Spinal cord (tissue), 10 donors: Measurements from ENCODE around the gene FOXF2. TPM values are rescaled to one million over a fixed set of nuclear protein-coding genes. Genes with fewer than 3 reads are reported as not detected.

Experiments
- DNase-seq, 6 donors: peaks; one replicate each; pipeline versions ENCODE4 v3.0.0 to v3.0.0-alpha.2; 2013 to 2015; ENCODE audit warnings: low spot score in 6 of 6, low read depth in 4 of 6
- H3K27ac ChIP-seq: one replicate; pipeline ENCODE4 v1.5.1; 2013; ENCODE audit warnings: low read depth, low read length, control low read depth
- H3K27me3 ChIP-seq: one replicate; pipeline ENCODE4 v1.6.1; 2013; ENCODE audit warnings: low read length; ENCODE audit not compliant: control insufficient read depth, insufficient read depth
- H3K36me3 ChIP-seq: one replicate; pipeline ENCODE4 v1.6.1; 2013; ENCODE audit warnings: low read length; ENCODE audit not compliant: control insufficient read depth, insufficient read depth
- H3K4me1 ChIP-seq: one replicate; pipeline ENCODE4 v1.6.1; 2013; ENCODE audit warnings: low read length; ENCODE audit not compliant: control insufficient read depth, insufficient read depth
- H3K4me3 ChIP-seq: one replicate; pipeline ENCODE4 v1.5.1; 2013; ENCODE audit warnings: low read depth, low read length, control low read depth
- H3K9me3 ChIP-seq: one replicate; pipeline ENCODE4 v1.6.1; 2013; ENCODE audit warnings: low read length; ENCODE audit not compliant: control insufficient read depth, insufficient read depth
- WGBS: methylation state at CpG from one replicate; pipeline ENCODE4 v1.1.5; 2013; ENCODE audit warnings: missing lambda C conversion rate; ENCODE audit not compliant: insufficient coverage; 5-methylcytosine and 5-hydroxymethylcytosine counted together
- polyA plus RNA-seq, 2 donors: library from polyadenylated mRNA; unstranded; fragments of 120-200 nt; gene quantifications; one replicate each; pipeline ENCODE4 v1.2.1, GENCODE V29; 2013; ENCODE audit not compliant: insufficient read length in 2 of 2
- total RNA-seq, 2 donors: library from RNA; depleted of rRNA in 1 of 2; stranded (reverse); fragments of 120-200 nt in 1 of 2; fragments of >200 nt in 1 of 2; gene quantifications; one replicate each; pipeline versions ENCODE4 v1.2.3 to v1.2.4, GENCODE V29; 2013 to 2014
- donor health status: healthy.

Gene FOXF2
- total and polyA plus RNA-seq, 4 donors: 1.7 to 15.6 (median 10.1) TPM

DNA sequence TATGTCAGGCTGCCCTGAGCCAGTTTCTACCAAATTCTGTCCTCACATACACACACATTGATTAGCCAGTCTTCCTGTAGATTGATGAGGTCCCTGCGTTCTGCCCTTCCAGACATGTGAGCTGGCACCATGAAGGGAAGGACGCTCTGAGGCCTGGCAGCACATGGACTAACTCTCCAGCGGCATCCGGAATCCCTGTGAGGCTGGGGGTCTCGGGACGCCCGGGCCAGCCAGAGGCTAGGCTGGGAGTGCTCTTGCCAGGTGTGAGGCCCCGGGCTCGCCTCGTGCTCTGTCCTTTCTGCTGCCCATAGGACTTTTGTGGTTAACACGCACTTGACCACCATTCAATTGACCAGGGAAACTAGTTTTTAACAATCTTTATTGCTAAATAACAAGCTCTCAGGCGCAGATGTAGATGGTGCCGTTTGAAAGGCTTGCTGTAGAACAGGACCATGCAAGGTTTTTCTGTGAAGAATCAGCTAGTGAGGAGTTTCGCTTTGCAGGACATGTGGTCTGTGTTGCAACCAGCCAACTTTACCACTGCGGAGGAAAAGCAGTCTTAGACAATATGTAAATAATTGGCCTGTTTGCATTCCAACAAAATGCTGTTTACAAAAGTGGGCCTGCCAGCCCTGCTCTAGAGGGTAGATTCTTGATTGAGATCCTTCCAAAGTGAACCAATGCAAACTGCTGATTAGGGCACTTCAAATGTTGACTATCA is 29.3 kb downstream of the FOXF2 start:
- WGBS: 86% methylated on average over 14 of the region's 15 CpGs
- DNase-seq: no peak
- H3K4me3 ChIP-seq: no peak overlapping the region

DNA sequence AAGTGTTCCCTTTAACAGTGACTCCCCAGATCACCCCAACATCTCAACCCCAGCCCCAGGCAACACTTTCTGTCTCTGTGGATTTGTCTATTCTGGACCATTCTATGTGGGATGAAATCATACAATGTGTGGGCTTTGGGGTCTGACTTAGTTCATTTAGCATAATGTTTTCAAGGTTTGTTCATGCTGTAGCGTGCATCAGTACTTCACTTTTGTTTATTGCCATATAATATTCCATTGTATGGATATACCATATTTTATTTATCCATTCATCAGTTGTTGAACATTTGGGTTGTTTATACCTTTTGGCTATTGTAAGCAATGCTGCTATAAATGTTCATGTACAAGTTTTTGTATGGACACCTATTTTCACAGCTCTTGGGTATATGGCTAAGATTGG is 31.0 kb downstream of the FOXF2 start:
- Histone ChIP-seq H3K27ac (no peak overlapping the region), H3K4me3 (no peak overlapping the region), H3K36me3 (no peaks in the 10 kb centered on the region), H3K27me3 (peaks cover 2% of the 10 kb centered on the region), H3K4me1 (no peaks in the 10 kb centered on the region), H3K9me3 (no peaks in the 10 kb centered on the region)
- no CpG with 5 or more reads among the region's 1 CpG for WGBS
- DNase-seq: no peak

More for the DNA sequence above, 29.3 kb downstream of the FOXF2 start:
- Histone ChIP-seq H3K9me3 (no peaks in the 10 kb centered on the region), H3K27ac (no peak overlapping the region), H3K4me1 (no peaks in the 10 kb centered on the region), H3K27me3 (no peaks in the 10 kb centered on the region), H3K36me3 (no peaks in the 10 kb centered on the region)

DNA sequence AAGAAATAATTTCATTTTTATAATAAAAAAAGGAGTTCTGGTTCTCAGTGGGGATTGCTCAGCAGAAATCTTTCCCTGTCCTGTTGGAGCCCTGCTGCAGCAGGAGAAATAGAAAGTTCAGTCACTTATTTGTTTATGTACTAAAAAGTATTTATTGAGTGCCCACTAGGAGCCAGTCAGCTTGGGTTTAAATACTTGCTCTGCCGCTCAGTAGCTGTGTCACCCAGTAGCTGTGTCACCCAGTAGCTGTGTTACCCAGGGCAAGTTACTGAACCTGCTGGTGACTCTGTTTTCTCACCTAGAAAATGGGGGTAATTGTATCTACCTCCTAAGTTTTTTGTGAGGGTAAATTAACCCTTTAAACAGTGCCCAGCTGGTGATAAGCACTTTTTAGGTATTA is 32.9 kb downstream of the FOXF2 start:
- H3K9me3 ChIP-seq: no peaks in the 10 kb centered on the region
- WGBS: 93% methylated on average over 1 of the region's 1 CpG
- H3K27me3 ChIP-seq: peaks cover 2% of the 10 kb centered on the region
- H3K4me3 ChIP-seq: no peak overlapping the region
- DNase-seq: no peak
- H3K27ac ChIP-seq: no peak overlapping the region
- H3K36me3 ChIP-seq: no peaks in the 10 kb centered on the region
- no peaks in the 10 kb centered on the region for H3K4me1 ChIP-seq

DNA sequence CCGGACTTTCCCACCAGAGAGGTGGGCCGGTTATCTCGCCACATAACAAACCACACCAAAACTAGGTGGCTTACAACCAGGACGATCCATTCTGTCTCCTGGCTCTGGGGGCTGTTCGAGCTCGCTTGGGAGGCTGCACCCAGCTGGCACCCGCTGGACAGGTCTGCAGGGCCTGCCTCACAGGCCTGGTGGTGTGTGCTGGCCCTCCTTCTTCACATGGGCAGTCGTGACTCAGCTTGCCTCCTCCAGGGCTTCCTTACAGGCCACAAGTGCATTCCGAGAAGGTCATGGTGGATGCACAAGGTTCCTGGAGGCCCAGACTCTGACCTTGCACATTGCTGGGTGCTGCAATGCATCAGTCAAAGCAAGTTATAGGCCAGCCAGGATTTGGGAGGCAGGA is 34.2 kb downstream of the FOXF2 start:
- H3K9me3 ChIP-seq: no peaks in the 10 kb centered on the region
- DNase-seq: no peak
- H3K27me3 ChIP-seq: peaks cover 2% of the 10 kb centered on the region
- no peaks in the 10 kb centered on the region for H3K4me1 ChIP-seq
- WGBS: 95% methylated on average over 9 of the region's 9 CpGs
- no peaks in the 10 kb centered on the region for H3K36me3 ChIP-seq
- no peak overlapping the region for H3K4me3 ChIP-seq
- H3K27ac ChIP-seq: no peak overlapping the region

DNA sequence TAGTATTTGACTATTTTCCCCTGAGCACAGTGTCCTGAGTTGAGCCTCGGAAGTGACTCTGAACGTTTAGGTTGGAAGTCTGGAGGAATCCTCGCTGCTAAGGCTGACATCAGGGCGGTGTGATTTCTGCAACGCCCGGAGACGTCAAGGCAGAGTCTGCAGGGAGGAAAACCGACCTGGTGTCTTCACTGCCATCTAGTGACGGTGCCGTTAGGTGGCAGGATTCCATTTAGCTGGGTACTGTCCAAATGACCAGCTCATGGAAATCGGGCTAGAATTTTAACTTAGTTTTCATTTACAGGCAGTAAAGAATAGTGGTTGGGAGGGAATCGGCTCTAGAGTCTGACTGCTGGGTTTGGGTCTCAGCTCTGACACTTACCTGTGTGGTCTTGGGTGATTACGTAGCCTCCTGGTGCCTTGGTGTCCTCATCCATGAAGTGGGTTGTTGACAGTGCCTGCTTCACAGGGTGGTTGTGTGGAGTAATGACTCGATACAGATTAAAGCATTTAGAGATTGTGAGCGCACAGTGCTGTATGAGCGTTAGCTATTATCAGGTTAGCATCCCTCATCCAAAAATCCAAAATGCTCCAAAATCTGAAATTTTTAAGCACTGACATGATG is 35.0 kb downstream of the FOXF2 start:
- no peaks in the 10 kb centered on the region for H3K36me3 ChIP-seq
- peak in 2 of 6 donors; percentile 28 to 45 for DNase-seq
- peaks cover 2% of the 10 kb centered on the region for H3K27me3 ChIP-seq
- H3K4me3 ChIP-seq: no peak overlapping the region
- no peak overlapping the region for H3K27ac ChIP-seq
- no peaks in the 10 kb centered on the region for H3K9me3 ChIP-seq
- no peaks in the 10 kb centered on the region for H3K4me1 ChIP-seq
- 22% methylated on average over 13 of the region's 16 CpGs for whole genome bisulfite sequencing

DNA sequence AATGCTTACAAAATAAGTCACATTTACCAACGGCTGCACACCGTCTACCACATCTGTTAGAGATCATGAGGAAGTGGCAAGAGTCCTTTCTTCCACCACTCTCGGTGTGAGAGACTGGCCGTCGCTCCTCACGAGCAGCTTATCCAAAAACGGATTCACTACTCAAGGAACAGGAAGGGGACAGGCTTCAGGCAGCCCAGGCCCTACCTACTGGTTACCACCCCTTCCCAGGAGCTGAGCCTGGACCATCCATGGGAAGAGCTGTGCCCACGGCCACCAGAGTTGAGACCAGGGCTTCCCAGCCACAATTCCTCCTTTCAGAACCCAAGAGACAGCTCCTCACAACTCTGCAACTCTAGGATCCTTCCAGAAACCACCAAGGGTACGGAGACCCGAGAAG is 37.0 kb downstream of the FOXF2 start:
- no peaks in the 10 kb centered on the region for H3K36me3 ChIP-seq
- H3K27me3 ChIP-seq: peaks cover 2% of the 10 kb centered on the region
- H3K4me3 ChIP-seq: no peak overlapping the region
- H3K27ac ChIP-seq: no peak overlapping the region
- no peaks in the 10 kb centered on the region for H3K4me1 ChIP-seq
- 88% methylated on average over 8 of the region's 10 CpGs for WGBS
- H3K9me3 ChIP-seq: no peaks in the 10 kb centered on the region
- no peak for DNase-seq

DNA sequence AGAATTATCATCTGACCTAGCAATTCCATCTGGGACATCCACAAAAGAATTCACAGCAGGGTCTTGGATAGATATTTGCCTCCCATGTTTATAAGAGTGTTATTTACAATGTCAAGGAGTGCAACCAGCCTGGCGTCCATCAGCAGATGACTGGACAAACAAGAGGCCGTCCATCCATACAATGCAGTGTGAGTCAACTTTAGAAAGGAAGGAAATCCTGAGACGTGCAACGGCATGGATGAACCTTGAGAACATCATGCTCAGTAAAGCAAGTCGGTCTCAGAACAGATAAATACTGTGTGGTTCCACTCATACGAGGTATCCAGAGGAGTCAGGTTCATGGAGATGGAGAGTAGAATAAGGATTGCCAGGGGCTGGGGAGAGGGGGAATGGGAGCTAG is 46.4 kb downstream of the FOXF2 start:
- Histone ChIP-seq H3K36me3 (no peaks in the 10 kb centered on the region), H3K27me3 (peaks cover 2% of the 10 kb centered on the region), H3K9me3 (no peaks in the 10 kb centered on the region), H3K4me3 (no peak overlapping the region), H3K27ac (no peak overlapping the region), H3K4me1 (peaks cover 3% of the 10 kb centered on the region)
- DNase-seq: no peak
- WGBS: 84% methylated on average over 6 of the region's 6 CpGs

DNA sequence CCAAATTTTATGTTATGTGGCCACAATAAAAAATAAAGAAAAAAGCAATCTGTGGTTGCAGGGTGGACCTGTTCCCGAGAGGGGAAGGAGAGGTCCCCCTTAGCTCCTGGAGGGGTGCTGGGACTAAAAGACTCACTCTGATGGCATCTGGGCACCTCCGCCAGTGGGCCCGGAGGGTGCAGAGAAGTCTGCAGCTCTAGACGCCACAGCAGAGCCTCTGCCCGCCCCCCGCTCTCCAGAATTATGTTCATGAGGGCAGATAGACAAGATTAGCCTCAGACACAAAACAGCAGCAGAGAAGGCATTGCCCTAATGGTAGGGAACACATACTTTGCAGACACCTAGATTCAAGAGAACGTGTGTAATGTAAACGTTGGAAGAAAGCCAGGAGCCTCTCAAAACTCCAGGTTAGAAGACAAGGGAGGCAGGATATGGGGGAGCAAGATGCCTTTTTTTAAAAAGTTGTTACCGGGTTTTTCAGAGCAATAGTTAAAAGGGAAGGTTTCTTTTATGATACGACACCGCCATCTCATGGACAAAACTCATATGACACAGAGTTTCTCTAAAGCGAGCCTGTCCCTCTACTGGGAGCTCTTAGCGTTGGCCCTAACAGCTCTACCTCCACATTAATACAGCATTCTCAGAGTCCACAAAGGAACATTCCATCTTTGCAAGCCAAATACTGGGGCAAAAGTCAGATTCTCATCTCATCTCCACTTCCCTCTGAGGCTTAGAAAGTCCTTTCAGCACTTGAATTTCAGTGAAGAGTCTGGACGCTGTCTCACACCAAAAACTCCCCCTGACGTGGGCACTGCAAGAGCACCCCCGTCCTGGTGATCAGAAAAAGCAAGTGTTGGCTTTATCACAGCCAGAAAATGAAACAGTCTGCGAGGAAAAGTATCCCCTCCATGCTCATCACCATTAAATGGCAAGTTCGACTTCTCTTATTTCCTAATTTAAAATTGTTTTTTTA is 47.2 kb downstream of the FOXF2 start:
- H3K4me1 ChIP-seq: peaks cover 3% of the 10 kb centered on the region
- no peaks in the 10 kb centered on the region for H3K9me3 ChIP-seq
- WGBS: 38% methylated on average over 11 of the region's 18 CpGs
- no peak overlapping the region for H3K27ac ChIP-seq
- H3K36me3 ChIP-seq: no peaks in the 10 kb centered on the region
- H3K27me3 ChIP-seq: peaks cover 2% of the 10 kb centered on the region
- DNase-seq: peak; percentile 63 to 92 (median 70)
- no peak overlapping the region for H3K4me3 ChIP-seq

DNA sequence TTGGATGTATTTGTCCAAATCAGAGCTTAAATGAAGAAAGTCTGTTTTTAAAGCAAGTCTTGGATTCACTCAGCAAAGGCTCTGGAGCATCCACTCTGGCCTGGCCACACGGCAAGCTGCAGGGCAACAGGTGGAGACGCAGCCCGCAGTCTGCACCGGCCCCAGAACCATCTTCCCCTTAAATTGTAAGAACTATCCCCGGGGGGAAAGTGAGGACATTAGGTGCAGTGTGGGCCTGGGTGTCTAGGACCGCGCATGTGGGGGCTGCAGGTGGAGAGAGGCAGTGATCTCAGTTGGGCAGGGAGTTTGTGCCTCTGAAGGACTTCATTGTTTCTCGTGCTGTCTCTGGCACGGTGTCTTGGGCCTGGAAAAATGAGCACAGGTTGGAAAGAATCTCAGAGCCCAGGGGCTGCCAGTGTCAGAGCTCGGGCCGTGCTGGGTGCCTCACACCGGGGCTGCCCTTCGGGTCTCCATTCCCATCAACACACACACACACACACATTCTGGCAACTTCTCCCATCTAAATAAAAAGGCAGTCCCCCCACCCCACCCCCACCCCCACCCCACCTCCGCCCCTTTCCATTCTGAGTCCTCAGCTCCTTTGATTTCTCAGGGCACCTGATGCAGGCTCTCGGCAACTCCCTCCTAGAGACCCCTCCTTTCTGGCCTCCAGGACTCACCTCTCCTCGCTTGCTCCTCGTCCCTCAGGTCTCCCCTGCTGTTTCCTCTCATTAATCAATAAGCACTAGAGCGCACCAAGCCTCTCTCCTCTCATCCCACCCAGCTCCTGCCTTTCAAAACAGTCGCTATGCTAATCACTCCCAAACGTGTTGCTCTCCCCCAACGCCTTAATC is 48.4 kb downstream of the FOXF2 start:
- H3K4me1 ChIP-seq: peaks cover 3% of the 10 kb centered on the region
- no peaks in the 10 kb centered on the region for H3K36me3 ChIP-seq
- H3K9me3 ChIP-seq: no peaks in the 10 kb centered on the region
- H3K27me3 ChIP-seq: peaks cover 2% of the 10 kb centered on the region
- WGBS: 54% methylated on average over 12 of the region's 21 CpGs
- no peak overlapping the region for H3K4me3 ChIP-seq
- no peak overlapping the region for H3K27ac ChIP-seq
- no peak for DNase-seq
